Measurements from ENCODE around the gene PDIA3. TPM values are rescaled to one million over a fixed set of nuclear protein-coding genes. Genes with fewer than 3 reads are reported as not detected.
"Not testable (repeated sequence)": the region's sequence is repeated elsewhere in the genome, so short reads cannot be mapped to it uniquely, and the experiment has no call there.

Gene PDIA3
- 10 to 100 TPM; 80.7 to 89.3 TPM for total RNA-seq

GRCh38 chr15:43746245-43746902, at the start of gene PDIA3:
TSS of gene PDIA3 (plus strand) at chr15:43746438. CDS start at chr15:43746540, 102 bp downstream.
- 0% methylated on average over 3 to 66 of the region's 84 CpGs for WGBS, 2 donors
- ATAC-seq (peak; percentile 98), DNase-seq (peak; percentile 92 to 94 (median 93))
- Histone ChIP-seq H3K4me1 (peaks cover 41% of the 10 kb centered on the region), H3K27ac (peak within 1 kb of the TSS; percentile 91 to 98 (median 96)), H3K4me3 (peak within 1 kb of the TSS; percentile 90 to 97)
- TF ChIP-seq POLR2A (IDR thresholded peaks at IDR 0.05): peak; percentile 94 to 97 (median 95)
- peak in 4 of 7 experiments; percentile 23 to 39 (median 29) for TF ChIP-seq CTCF (IDR thresholded peaks at IDR 0.05)
- intact Hi-C loops (cut with DNase I); H3K36me3 ChIP-seq (replicated peaks in 1 of 2; ENCODE audit: insufficient read depth in 1 of 2, low read depth in 2 of 2); H3K9me3 ChIP-seq; H3K27me3 ChIP-seq: not testable (repeated sequence)

- H3K9me3 ChIP-seq: no peaks in the 10 kb centered on the region
- H3K27ac ChIP-seq: no peak overlapping the region
- no peak overlapping the region for H3K4me3 ChIP-seq
- intact Hi-C loops (cut with DNase I): no loop called here
- H3K36me3 ChIP-seq (replicated peaks in 1 of 2; ENCODE audit: insufficient read depth in 1 of 2, low read depth in 2 of 2): no peaks in the 10 kb centered on the region
- no peaks in the 10 kb centered on the region for H3K27me3 ChIP-seq
- no peak for DNase-seq
- 74 to 80% methylated on average over 7 of the region's 7 CpGs for WGBS, 2 donors
- no peak for ATAC-seq
- no peaks in the 10 kb centered on the region for H3K4me1 ChIP-seq
- TF ChIP-seq POLR2A (IDR thresholded peaks at IDR 0.05) (no peak), CTCF (IDR thresholded peaks at IDR 0.05) (no peak)
Measured at GRCh38 chr15:43702174-43702573, 44.1 kb upstream of the PDIA3 start.

DNA sequence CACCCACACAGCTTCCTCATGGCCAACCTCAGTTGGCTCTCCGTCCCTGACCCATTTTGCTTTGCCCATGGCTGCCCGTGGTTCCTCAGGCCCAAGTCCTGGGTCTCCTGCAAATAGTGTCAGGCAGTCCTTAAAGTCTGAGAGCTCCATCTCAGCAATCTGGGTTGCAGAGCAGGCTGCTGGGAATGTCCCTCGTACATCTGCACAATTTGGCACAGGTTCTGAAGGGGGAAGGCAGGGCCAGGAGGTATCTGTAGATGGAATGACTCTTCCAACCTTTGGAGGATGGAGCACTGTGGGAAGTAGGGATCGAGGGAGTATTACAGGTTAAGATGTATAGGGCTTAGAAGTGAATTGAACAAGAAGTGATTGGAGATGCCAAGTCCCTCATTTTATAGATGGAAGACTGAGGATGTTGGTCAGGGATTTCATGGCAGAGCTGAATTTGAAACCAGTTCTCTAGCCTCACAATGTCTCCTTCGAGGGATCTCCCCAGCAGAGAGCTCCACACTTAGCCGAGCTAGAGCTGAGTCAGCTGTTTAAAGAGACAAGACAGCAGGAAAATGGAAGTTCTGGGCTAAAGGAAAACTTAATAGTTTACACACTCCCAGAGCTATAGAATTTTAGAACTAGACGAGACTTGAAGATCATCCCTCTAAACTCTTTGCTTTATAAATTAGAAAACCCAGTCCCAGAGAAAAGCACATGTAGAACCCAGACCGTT, 43.4 kb upstream of the PDIA3 start:
- no peaks in the 10 kb centered on the region for H3K4me1 ChIP-seq
- no peak overlapping the region for H3K27ac ChIP-seq
- no peak for ATAC-seq
- TF ChIP-seq CTCF (IDR thresholded peaks at IDR 0.05) (no peak), POLR2A (IDR thresholded peaks at IDR 0.05) (no peak)
- no peak for DNase-seq
- H3K9me3 ChIP-seq: no peaks in the 10 kb centered on the region
- H3K27me3 ChIP-seq: no peaks in the 10 kb centered on the region
- WGBS, 2 donors: 54 to 55% methylated on average over 8 of the region's 8 CpGs
- no peaks in the 10 kb centered on the region for H3K36me3 ChIP-seq (replicated peaks in 1 of 2; ENCODE audit: insufficient read depth in 1 of 2, low read depth in 2 of 2)
- H3K4me3 ChIP-seq: no peak overlapping the region
- intact Hi-C loops (cut with DNase I): no loop called here

DNA sequence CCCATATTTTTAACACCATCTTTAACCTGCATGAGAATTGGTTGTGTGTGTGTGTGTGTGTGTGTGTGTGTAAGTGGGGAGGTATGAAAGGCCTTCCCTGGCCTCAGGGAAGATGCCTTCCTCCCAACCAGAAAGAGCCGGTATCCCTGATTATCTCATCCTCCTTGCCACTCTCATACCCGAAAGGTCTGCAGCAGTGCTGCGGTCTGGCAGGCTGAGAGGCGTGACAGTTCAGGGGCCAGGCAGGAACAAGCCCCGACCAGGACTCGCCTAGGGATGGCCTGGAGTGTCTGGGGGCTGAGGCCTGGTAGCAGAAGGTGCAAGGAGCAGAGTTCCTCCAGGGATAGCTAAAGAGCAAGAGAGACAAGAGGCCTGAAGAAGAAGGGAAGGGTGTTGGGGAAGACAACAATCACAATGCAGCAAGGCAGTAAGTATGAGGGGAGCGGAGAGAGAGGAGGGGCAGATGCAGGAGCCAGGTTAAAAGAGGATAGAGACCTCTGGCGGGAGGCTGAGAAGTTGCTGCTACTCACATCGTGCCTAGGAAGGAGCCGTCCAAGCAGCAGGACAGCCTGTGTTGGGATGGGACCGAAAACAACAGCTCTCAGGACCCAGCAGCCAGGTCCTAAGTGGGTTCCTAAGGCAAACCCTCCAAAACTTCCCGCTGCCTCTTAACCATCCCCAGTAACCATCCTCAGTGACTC, 35.7 kb upstream of the PDIA3 start:
- H3K36me3 ChIP-seq (replicated peaks in 1 of 2; ENCODE audit: insufficient read depth in 1 of 2, low read depth in 2 of 2); ATAC-seq; intact Hi-C loops (cut with DNase I); H3K9me3 ChIP-seq; H3K4me3 ChIP-seq; H3K27ac ChIP-seq; H3K4me1 ChIP-seq; H3K27me3 ChIP-seq; DNase-seq: not testable (repeated sequence)
- 100% methylated on average over 1 of the region's 12 CpGs; no CpG with 5 or more reads in 1 of the 2 donors for WGBS, 2 donors

DNA sequence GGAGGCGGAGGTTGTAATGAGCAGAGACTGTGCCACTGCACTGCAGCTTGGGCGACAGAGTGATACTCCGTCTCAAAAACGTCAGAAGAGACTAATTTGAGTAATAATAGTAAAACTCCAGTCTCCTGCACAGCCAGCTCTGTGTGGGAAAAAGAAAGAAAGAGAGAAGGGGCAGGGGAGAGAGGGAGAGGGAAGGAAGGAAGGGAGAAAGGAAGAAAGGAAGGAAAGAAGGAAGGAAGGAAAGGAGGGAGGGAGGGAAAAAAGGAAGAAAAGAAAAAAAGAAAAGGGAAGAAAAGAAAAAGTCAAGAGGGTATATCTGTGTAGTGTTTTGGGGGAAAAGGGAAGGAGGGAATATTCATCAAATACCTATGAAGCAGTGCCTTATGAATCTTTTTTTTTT, 23.1 kb upstream of the PDIA3 start:
- no peak overlapping the region for H3K27ac ChIP-seq
- intact Hi-C loops (cut with DNase I): no loop called here
- DNase-seq: no peak
- TF ChIP-seq CTCF (IDR thresholded peaks at IDR 0.05): no peak
- TF ChIP-seq POLR2A (IDR thresholded peaks at IDR 0.05): no peak
- no peak overlapping the region for H3K4me3 ChIP-seq
- no peaks in the 10 kb centered on the region for H3K4me1 ChIP-seq
- H3K36me3 ChIP-seq (replicated peaks in 1 of 2; ENCODE audit: insufficient read depth in 1 of 2, low read depth in 2 of 2): no peaks in the 10 kb centered on the region
- no peak for ATAC-seq
- no peaks in the 10 kb centered on the region for H3K9me3 ChIP-seq
- 64 to 71% methylated on average over 4 of the region's 4 CpGs for WGBS, 2 donors
- H3K27me3 ChIP-seq: no peaks in the 10 kb centered on the region

DNA sequence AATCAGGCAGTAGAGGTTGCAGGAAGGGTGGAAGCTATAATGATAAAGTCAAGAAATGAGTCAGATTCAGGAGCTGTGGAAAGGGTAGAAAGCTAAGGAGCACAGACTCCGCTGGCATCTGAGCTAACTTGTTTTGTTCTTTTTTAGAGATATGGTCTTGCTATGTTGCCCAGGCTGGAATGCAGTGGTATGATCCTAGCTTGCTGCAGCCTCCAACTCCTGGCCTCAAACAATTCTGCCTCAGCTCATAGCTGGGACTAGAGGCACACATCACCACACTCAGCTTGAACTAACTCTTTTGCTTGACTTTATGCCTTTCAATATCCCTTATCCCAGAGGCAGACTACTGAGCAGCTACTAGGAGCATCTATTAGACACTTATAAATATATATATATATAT, 19.9 kb upstream of the PDIA3 start:
- 93 to 100% methylated on average over 1 of the region's 1 CpG for WGBS, 2 donors
- H3K27me3 ChIP-seq; ATAC-seq; DNase-seq; H3K36me3 ChIP-seq (replicated peaks in 1 of 2; ENCODE audit: insufficient read depth in 1 of 2, low read depth in 2 of 2); H3K27ac ChIP-seq; H3K9me3 ChIP-seq; H3K4me1 ChIP-seq; intact Hi-C loops (cut with DNase I); H3K4me3 ChIP-seq: not testable (repeated sequence)

GRCh38 chr15:43728053-43728725, 18.0 kb upstream of the PDIA3 start:
- H3K4me1 ChIP-seq; H3K9me3 ChIP-seq; ATAC-seq; DNase-seq; H3K4me3 ChIP-seq; intact Hi-C loops (cut with DNase I); H3K27ac ChIP-seq; H3K27me3 ChIP-seq; H3K36me3 ChIP-seq (replicated peaks in 1 of 2; ENCODE audit: insufficient read depth in 1 of 2, low read depth in 2 of 2): not testable (repeated sequence)
- 50 to 82% methylated on average over 1 of the region's 1 CpG for WGBS, 2 donors
